Measurements from ENCODE around the gene TMEM163. TPM values are rescaled to one million over a fixed set of nuclear protein-coding genes. Genes with fewer than 3 reads are reported as not detected.

Gene TMEM163
- polyA plus RNA-seq, 1 donor from 2014 or later = 3.5 TPM

DNA sequence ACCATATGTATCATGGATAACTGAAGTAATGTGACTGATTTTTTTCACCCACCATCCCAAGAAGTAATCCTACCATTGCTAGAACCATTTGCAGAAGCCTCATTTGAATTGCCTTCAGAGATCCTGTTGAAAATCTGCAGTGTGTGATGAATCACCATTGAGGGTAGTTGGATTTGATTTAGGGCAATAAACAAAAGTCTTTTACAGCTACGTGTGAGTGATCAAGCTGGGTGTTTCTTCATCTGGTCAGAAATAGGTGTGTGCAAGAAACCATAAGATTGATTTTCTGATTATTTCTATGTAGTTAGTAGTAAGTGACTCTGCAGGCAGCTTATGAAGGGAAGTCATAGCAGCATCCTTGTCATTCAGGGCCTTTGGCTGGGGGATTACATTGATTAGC lies 305.4 kb downstream of the TMEM163 start:
- Histone ChIP-seq H3K4me3 (ENCODE audit: low read length) (no peak overlapping the region), H3F3A (ENCODE audit: insufficient read depth, low read length, poor library complexity, severe bottlenecking) (no peaks in the 10 kb centered on the region), H4K20me1 (ENCODE audit: insufficient read depth) (no peaks in the 10 kb centered on the region), H3K9me2 (ENCODE audit: insufficient read depth, low read length) (no peaks in the 10 kb centered on the region), H3K27ac (ENCODE audit: low read length) (no peak overlapping the region), H3K9ac (ENCODE audit: low read length) (no peak overlapping the region), H2AFZ (ENCODE audit: low read depth, low read length) (no peak overlapping the region), H3K4me2 (ENCODE audit: low read length) (no peak overlapping the region), H3K27me3 (ENCODE audit: insufficient read depth, low read depth, low read length) (no peaks in the 10 kb centered on the region), H3K79me2 (replicated peaks; ENCODE audit: insufficient read depth, low read length) (no peaks in the 10 kb centered on the region), H3K9me3 (ENCODE audit: low read length) (no peaks in the 10 kb centered on the region), H3K36me3 (ENCODE audit: insufficient read depth, low read length) (no peaks in the 10 kb centered on the region)
- TF ChIP-seq, protein P1, sequence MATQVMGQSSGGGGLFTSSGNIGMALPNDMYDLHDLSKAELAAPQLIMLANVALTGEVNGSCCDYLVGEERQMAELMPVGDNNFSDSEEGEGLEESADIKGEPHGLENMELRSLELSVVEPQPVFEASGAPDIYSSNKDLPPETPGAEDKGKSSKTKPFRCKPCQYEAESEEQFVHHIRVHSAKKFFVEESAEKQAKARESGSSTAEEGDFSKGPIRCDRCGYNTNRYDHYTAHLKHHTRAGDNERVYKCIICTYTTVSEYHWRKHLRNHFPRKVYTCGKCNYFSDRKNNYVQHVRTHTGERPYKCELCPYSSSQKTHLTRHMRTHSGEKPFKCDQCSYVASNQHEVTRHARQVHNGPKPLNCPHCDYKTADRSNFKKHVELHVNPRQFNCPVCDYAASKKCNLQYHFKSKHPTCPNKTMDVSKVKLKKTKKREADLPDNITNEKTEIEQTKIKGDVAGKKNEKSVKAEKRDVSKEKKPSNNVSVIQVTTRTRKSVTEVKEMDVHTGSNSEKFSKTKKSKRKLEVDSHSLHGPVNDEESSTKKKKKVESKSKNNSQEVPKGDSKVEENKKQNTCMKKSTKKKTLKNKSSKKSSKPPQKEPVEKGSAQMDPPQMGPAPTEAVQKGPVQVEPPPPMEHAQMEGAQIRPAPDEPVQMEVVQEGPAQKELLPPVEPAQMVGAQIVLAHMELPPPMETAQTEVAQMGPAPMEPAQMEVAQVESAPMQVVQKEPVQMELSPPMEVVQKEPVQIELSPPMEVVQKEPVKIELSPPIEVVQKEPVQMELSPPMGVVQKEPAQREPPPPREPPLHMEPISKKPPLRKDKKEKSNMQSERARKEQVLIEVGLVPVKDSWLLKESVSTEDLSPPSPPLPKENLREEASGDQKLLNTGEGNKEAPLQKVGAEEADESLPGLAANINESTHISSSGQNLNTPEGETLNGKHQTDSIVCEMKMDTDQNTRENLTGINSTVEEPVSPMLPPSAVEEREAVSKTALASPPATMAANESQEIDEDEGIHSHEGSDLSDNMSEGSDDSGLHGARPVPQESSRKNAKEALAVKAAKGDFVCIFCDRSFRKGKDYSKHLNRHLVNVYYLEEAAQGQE (IDR thresholded peaks at IDR 0.05; ENCODE audit: borderline replicate concordance) = no peak
- TF ChIP-seq EZH2 (IDR thresholded peaks at IDR 0.05; ENCODE audit: borderline replicate concordance, insufficient read depth, low read length, poor library complexity, severe bottlenecking) (no peak), EP300 (conservative IDR thresholded peaks at IDR 0.05; ENCODE audit: poor library complexity, severe bottlenecking) (no peak), SMC3 (conservative IDR thresholded peaks at IDR 0.05; ENCODE audit: poor library complexity) (no peak), RAD21 (conservative IDR thresholded peaks at IDR 0.05) (no peak), POLR2AphosphoS5 (IDR thresholded peaks at IDR 0.05) (no peak), TAF1 (IDR thresholded peaks at IDR 0.05; ENCODE audit: low read depth) (no peak), MXI1 (conservative IDR thresholded peaks at IDR 0.05; ENCODE audit: poor library complexity, severe bottlenecking) (no peak)
- TF ChIP-seq, protein P2, sequence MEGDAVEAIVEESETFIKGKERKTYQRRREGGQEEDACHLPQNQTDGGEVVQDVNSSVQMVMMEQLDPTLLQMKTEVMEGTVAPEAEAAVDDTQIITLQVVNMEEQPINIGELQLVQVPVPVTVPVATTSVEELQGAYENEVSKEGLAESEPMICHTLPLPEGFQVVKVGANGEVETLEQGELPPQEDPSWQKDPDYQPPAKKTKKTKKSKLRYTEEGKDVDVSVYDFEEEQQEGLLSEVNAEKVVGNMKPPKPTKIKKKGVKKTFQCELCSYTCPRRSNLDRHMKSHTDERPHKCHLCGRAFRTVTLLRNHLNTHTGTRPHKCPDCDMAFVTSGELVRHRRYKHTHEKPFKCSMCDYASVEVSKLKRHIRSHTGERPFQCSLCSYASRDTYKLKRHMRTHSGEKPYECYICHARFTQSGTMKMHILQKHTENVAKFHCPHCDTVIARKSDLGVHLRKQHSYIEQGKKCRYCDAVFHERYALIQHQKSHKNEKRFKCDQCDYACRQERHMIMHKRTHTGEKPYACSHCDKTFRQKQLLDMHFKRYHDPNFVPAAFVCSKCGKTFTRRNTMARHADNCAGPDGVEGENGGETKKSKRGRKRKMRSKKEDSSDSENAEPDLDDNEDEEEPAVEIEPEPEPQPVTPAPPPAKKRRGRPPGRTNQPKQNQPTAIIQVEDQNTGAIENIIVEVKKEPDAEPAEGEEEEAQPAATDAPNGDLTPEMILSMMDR (IDR thresholded peaks at IDR 0.05; ENCODE audit: poor library complexity, severe bottlenecking) = no peak

DNA sequence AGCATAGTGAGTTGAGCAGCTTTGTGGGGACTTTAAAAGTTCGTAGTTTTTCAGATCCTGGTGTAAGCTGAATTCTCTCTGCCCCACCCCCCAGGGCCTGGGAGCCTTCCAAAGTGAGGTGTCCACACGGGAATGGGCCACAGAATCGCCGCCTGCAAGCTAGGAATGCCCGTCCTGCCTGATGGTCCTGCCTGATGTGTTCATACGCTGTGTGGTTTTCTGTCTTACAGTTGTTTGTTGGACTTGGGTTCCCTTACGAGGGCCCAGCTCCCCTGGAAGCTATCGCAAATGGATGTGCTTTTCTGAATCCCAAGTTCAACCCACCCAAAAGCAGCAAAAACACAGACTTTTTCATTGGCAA lies 306.2 kb downstream of the TMEM163 start:
- no peaks in the 10 kb centered on the region for H3K79me2 ChIP-seq (replicated peaks; ENCODE audit: insufficient read depth, low read length)
- H4K20me1 ChIP-seq (ENCODE audit: insufficient read depth) = no peaks in the 10 kb centered on the region
- TF ChIP-seq MXI1 (conservative IDR thresholded peaks at IDR 0.05; ENCODE audit: poor library complexity, severe bottlenecking) (no peak), RAD21 (conservative IDR thresholded peaks at IDR 0.05) (no peak), EP300 (conservative IDR thresholded peaks at IDR 0.05; ENCODE audit: poor library complexity, severe bottlenecking) (no peak), EZH2 (IDR thresholded peaks at IDR 0.05; ENCODE audit: borderline replicate concordance, insufficient read depth, low read length, poor library complexity, severe bottlenecking) (no peak), SMC3 (conservative IDR thresholded peaks at IDR 0.05; ENCODE audit: poor library complexity) (no peak), POLR2AphosphoS5 (IDR thresholded peaks at IDR 0.05) (no peak), TAF1 (IDR thresholded peaks at IDR 0.05; ENCODE audit: low read depth) (no peak)
- TF ChIP-seq, protein P2 (IDR thresholded peaks at IDR 0.05; ENCODE audit: poor library complexity, severe bottlenecking) = no peak
- TF ChIP-seq, protein P1 (IDR thresholded peaks at IDR 0.05; ENCODE audit: borderline replicate concordance) = no peak
- H3K4me3 ChIP-seq (ENCODE audit: low read length) = no peak overlapping the region
- H3K4me2 ChIP-seq (ENCODE audit: low read length) = no peak overlapping the region
- no peaks in the 10 kb centered on the region for H3K9me2 ChIP-seq (ENCODE audit: insufficient read depth, low read length)
- H3K27ac ChIP-seq (ENCODE audit: low read length) = no peak overlapping the region
- no peaks in the 10 kb centered on the region for H3K9me3 ChIP-seq (ENCODE audit: low read length)
- no peaks in the 10 kb centered on the region for H3F3A ChIP-seq (ENCODE audit: insufficient read depth, low read length, poor library complexity, severe bottlenecking)
- H3K9ac ChIP-seq (ENCODE audit: low read length) = no peak overlapping the region
- no peaks in the 10 kb centered on the region for H3K27me3 ChIP-seq (ENCODE audit: insufficient read depth, low read depth, low read length)
- H3K36me3 ChIP-seq (ENCODE audit: insufficient read depth, low read length) = no peaks in the 10 kb centered on the region
- no peak overlapping the region for H2AFZ ChIP-seq (ENCODE audit: low read depth, low read length)
